Measurements from ENCODE around the gene LTC4S. TPM values are rescaled to one million over a fixed set of nuclear protein-coding genes. Genes with fewer than 3 reads are reported as not detected.

The LTC4S gene
- total RNA-seq, 1 donor from 2014 or later = 22.6 TPM

DNA sequence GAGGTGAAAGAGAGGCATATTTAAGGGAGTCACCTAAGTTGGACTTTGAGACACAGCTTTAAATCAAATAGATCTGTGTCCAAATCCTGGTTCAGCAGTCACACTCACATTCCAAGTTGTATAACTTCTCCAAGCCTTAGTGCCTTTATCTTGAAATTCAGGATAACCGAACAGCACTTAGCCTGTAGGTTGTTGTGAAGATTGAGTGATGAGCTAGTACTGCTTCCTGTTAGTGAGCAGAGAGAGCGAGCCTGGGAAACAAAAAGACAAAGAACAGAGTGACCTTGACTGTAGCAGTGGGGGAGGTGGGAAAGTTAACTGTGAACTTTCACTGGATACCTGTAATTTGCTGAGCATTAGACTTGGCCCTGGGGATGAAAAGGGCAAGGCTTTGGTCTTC is 38.8 kb upstream of the LTC4S start:
- Histone ChIP-seq H3K27ac (no peak overlapping the region), H3K4me3 (no peak overlapping the region), H3K4me1 (peaks cover 27% of the 10 kb centered on the region), H3K9me3 (no peaks in the 10 kb centered on the region), H3K36me3 (no peaks in the 10 kb centered on the region), H3K27me3 (no peaks in the 10 kb centered on the region)
- intact Hi-C loops (cut with DNase I) = no loop called here
- TF ChIP-seq, protein P1, sequence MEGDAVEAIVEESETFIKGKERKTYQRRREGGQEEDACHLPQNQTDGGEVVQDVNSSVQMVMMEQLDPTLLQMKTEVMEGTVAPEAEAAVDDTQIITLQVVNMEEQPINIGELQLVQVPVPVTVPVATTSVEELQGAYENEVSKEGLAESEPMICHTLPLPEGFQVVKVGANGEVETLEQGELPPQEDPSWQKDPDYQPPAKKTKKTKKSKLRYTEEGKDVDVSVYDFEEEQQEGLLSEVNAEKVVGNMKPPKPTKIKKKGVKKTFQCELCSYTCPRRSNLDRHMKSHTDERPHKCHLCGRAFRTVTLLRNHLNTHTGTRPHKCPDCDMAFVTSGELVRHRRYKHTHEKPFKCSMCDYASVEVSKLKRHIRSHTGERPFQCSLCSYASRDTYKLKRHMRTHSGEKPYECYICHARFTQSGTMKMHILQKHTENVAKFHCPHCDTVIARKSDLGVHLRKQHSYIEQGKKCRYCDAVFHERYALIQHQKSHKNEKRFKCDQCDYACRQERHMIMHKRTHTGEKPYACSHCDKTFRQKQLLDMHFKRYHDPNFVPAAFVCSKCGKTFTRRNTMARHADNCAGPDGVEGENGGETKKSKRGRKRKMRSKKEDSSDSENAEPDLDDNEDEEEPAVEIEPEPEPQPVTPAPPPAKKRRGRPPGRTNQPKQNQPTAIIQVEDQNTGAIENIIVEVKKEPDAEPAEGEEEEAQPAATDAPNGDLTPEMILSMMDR (IDR thresholded peaks at IDR 0.05) = no peak
- ATAC-seq (no peak), DNase-seq (no peak)

DNA sequence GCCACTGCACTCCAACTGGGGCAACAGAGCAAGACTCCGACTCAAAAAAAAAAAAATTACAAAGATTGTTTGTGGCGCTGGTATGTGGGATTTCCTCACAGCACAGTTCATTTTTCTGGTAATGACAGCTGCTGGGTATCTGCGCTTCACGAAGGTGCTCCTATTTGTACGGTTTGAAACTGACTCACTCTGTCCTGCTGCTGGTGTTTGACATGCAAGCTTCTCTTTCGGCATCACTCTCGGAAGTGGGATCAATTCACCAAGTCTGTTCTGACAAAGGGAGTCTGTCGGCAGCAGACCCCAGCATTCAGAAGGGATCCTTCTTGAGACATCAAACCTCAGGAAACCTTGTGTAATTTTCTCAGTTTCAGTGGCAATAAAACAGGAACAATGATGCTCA is 34.8 kb upstream of the LTC4S start:
- ATAC-seq = peak; percentile 5
- intact Hi-C loops (cut with DNase I) = no loop called here

DNA sequence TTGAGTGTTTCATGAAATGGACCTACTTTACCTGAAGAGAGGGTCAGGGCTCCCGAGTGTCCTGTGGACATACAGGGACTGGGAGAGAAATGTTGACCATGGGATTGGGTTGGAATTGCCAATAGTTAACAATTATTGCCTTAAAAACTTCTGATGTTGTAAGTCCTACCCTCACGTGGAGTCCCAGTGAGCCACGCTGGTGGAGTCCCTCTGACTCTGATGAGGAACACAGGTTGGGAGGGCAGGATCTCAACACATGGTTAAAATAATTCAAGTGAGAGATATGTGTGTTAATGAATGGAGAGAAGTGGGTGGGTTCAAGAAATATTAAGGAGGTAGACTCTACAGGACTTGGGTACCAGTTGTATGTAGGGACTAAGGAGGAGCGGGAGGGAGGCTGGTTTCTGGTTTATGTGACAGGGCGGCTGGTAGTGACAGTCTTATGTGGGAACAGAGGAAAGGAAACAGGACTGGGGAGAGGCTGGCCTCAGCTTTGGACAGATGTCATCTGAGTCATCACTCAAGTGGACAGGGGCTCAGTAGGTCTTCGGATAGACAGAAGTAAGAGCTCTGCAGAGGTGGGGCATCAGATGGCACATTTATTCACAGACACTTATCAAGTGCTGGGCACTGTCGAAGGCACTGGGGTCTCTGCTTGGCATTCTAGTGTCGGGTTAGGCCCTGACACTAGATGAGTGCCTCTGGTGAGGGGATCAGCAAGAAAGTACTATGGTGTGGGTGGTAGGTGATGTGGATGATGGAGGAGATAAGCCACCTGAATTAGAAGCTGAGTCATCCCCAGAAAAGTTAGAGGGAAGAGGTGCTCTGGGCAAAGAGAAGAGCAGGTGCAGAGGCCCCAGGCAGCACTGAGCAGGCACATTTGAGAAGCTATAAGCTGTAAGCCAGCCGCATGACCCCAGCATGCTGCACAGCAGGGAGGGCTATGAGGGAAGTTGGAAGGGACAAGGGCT is 33.9 kb upstream of the LTC4S start:
- Histone ChIP-seq H3K27me3 (no peaks in the 10 kb centered on the region), H3K4me3 (no peak overlapping the region), H3K4me1 (peaks cover 57% of the 10 kb centered on the region), H3K36me3 (no peaks in the 10 kb centered on the region), H3K27ac (no peak overlapping the region), H3K9me3 (no peaks in the 10 kb centered on the region)
- DNase-seq (no peak), ATAC-seq (no peak)
- intact Hi-C loops (cut with DNase I) = loop anchor here (5.0 kb wide), 1 partner anchor 37 kb away; no protein-coding TSS in a partner anchor
- TF ChIP-seq, protein P1 (IDR thresholded peaks at IDR 0.05) = no peak

More for the DNA sequence above, 34.8 kb upstream of the LTC4S start:
- H3K9me3 ChIP-seq = no peaks in the 10 kb centered on the region
- peaks cover 60% of the 10 kb centered on the region for H3K4me1 ChIP-seq
- TF ChIP-seq, protein P1 (IDR thresholded peaks at IDR 0.05) = no peak
- no peak overlapping the region for H3K27ac ChIP-seq
- H3K4me3 ChIP-seq = no peak overlapping the region
- no peaks in the 10 kb centered on the region for H3K36me3 ChIP-seq
- H3K27me3 ChIP-seq = no peaks in the 10 kb centered on the region
- DNase-seq = no peak

DNA sequence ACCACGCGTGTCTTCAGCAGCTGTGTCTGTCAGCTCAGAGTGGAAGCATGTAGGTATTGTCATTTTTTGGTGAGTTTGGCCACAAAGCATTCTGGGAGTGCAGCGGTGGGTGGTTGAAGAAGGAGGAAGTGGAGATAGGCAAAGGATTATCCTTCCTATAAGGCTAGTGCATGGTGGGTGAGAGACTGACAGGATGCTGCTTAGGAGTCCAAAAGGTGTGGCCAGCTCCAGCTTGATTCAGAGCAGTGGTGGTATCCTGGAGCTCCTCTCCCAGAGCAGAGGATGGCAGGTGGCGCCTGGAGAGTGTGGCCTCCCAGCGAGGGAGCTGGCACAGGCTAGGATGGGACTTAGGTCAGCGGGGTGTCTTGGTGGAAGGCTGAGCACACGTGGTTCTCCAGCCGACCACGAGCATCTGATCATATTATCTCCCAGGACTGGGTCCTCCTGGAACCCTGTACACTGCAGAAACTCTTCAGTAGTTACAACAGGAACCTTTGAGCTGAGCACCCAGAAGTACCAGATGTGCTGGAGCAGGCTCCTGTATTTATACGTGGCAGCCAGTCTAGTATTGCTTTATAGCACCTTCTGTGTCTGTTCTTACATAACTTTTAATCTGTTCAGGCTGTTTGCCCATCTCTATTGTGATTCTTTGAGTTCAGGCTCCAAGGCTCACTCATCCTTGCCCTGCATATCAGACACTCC is 31.6 kb upstream of the LTC4S start:
- Histone ChIP-seq H3K27ac (peak overlapping the region; percentile 39), H3K9me3 (no peaks in the 10 kb centered on the region), H3K36me3 (peaks cover 20% of the 10 kb centered on the region), H3K4me3 (no peak overlapping the region), H3K27me3 (no peaks in the 10 kb centered on the region), H3K4me1 (peaks cover 73% of the 10 kb centered on the region)
- ATAC-seq (peak; percentile 49), DNase-seq (no peak)
- intact Hi-C loops (cut with DNase I) = loop anchor here (5.0 kb wide), 1 partner anchor 35 kb away; no protein-coding TSS in a partner anchor
- TF ChIP-seq, protein P1 (IDR thresholded peaks at IDR 0.05) = no peak

DNA sequence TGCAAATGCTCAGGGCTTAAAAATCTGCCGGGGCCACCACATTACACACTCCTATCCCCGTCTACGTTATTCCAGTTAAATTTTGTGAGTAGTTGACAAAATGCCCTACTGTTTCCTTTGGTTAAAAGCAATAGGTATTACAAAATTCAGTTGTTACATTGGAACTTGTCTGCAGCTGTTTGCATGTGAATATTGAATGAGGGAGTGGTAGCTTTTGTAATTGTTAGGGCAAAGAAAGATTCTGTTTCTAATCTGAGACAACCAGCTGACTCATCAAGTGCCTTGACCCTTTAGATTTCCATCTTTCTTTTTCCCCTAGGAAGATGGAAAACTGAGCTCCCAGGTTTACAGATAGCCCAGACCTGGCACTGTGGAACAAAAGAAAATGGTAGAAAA is 31.0 kb upstream of the LTC4S start:
- ATAC-seq (no peak), DNase-seq (no peak)
- Histone ChIP-seq H3K4me3 (no peak overlapping the region), H3K4me1 (peaks cover 70% of the 10 kb centered on the region), H3K36me3 (peaks cover 23% of the 10 kb centered on the region), H3K27me3 (no peaks in the 10 kb centered on the region), H3K9me3 (no peaks in the 10 kb centered on the region), H3K27ac (no peak overlapping the region)
- intact Hi-C loops (cut with DNase I) = loop anchor here (5.0 kb wide), 1 partner anchor 35 kb away; no protein-coding TSS in a partner anchor
- TF ChIP-seq, protein P1 (IDR thresholded peaks at IDR 0.05) = no peak

Measured in upper lobe of right lung (tissue), 1 donor.